ENCODE data around the gene BRSK2.

- no peak for TF ChIP-seq REST (IDR thresholded peaks at IDR 0.05; ENCODE audit: insufficient read depth in 1 of 2, low read depth in 2 of 2, low read length in 1 of 2)
- no peak for TF ChIP-seq SIN3A (IDR thresholded peaks at IDR 0.05; ENCODE audit: borderline replicate concordance, insufficient read depth, low read depth, low read length)
- TF ChIP-seq CTCF (IDR thresholded peaks at IDR 0.05): no peak
- TF ChIP-seq POLR2AphosphoS5 (IDR thresholded peaks at IDR 0.05; ENCODE audit: low read depth, low read length): no peak
- TF ChIP-seq TCF7L2 (IDR thresholded peaks at IDR 0.05; ENCODE audit: low read depth, low read length): no peak
Observed at GRCh38 chr11:1415631-1416030, 25.9 kb downstream of the BRSK2 start.
